SK-N-SH (cell line): ENCODE results near the gene TDP1. TPM values are rescaled to one million over a fixed set of nuclear protein-coding genes. Genes with fewer than 3 reads are reported as not detected.

ENCODE experiments used
- CTCF ChIA-PET: fragments of 300-600, 350-600 bp; formaldehyde crosslinking; extraction: SDS; loops from one replicate; lab custom pipeline; 2021; lab: Yijun Ruan, JAX
- POLR2A ChIA-PET: fragments of 350-600 bp; sonication (Branson Sonifier 250); formaldehyde crosslinking; extraction: SDS; loops from one replicate; lab custom pipeline; 2020; ENCODE audit warnings: antibody characterized with exemption, inconsistent platforms; lab: Yijun Ruan, JAX
- DNase-seq: peaks from one replicate; pipeline ENCODE4 v3.0.0; 2012
- H2AFZ ChIP-seq: fragments of 200-600 bp; sonication (generic); 2 replicates; pipeline ENCODE4 v1.8.1; 2016; ENCODE audit warnings: antibody characterized with exemption, mild to moderate bottlenecking, low read depth
- H3F3A ChIP-seq: fragments of 200-600 bp; sonication (generic); replicated peaks from 2 replicates; pipeline ENCODE3; 2016; ENCODE audit warnings: antibody characterized with exemption, mild to moderate bottlenecking; ENCODE audit not compliant: insufficient read depth
- H3K27ac ChIP-seq, 2 experiments: fragments of 200-500 bp in 1 of 2; fragments of 200-600 bp in 1 of 2; sonication (Bioruptor generic) in 1 of 2; sonication (generic), shearing (Covaris generic) in 1 of 2; 2 replicates each; pipeline versions ENCODE4 v1.5.1 to v1.6.1; 2014 to 2016; ENCODE audit warnings: low read depth in 2 of 2, inconsistent platforms in 1 of 2, low read length in 1 of 2, mild to moderate bottlenecking in 1 of 2, mixed read lengths in 1 of 2
- H3K27me3 ChIP-seq: fragments of 200-600 bp; sonication (generic), shearing (Covaris generic); 2 replicates; pipeline ENCODE4 v1.6.1; 2016; ENCODE audit warnings: mixed run types; ENCODE audit not compliant: insufficient read depth
- H3K36me3 ChIP-seq, 2 experiments: fragments of 200-500 bp in 1 of 2; fragments of 200-600 bp in 1 of 2; sonication (Bioruptor generic) in 1 of 2; sonication (generic) in 1 of 2; replicated peaks in 1 of 2; 2 replicates each; pipeline versions ENCODE3 to v1.5.1; 2014 to 2016; ENCODE audit warnings: low read length in 1 of 2, mild to moderate bottlenecking in 1 of 2; ENCODE audit not compliant: insufficient read depth in 2 of 2, control insufficient read depth in 1 of 2
- H3K4me1 ChIP-seq, 2 experiments: fragments of 200-500 bp in 1 of 2; fragments of 200-600 bp in 1 of 2; sonication (Bioruptor generic) in 1 of 2; sonication (generic), shearing (Covaris generic) in 1 of 2; 2 replicates each; pipeline versions ENCODE4 v1.5.1 to v1.6.1; 2014 to 2016; ENCODE audit warnings: low read depth in 1 of 2, low read length in 1 of 2, mixed run types in 1 of 2; ENCODE audit not compliant: insufficient read depth in 2 of 2, control insufficient read depth in 1 of 2
- H3K4me2 ChIP-seq: fragments of 200-600 bp; sonication (generic), shearing (Covaris generic); 2 replicates; pipeline ENCODE4 v1.6.1; 2017; ENCODE audit warnings: mixed run types
- H3K4me3 ChIP-seq, 2 experiments: fragments of 200-500 bp in 1 of 2; fragments of 200-600 bp in 1 of 2; sonication (Bioruptor generic) in 1 of 2; sonication (generic), shearing (Covaris generic) in 1 of 2; 2 replicates each; pipeline versions ENCODE4 v1.5.1 to v1.8.1; 2014 to 2016; ENCODE audit warnings: low read depth in 2 of 2, inconsistent platforms in 1 of 2, low read length in 1 of 2, mild to moderate bottlenecking in 1 of 2, mixed read lengths in 1 of 2, moderate library complexity in 1 of 2
- H3K79me2 ChIP-seq: fragments of 200-600 bp; sonication (generic); 2 replicates; pipeline ENCODE4 v1.8.1; 2017; ENCODE audit warnings: mild to moderate bottlenecking; ENCODE audit not compliant: insufficient read depth
- H3K9ac ChIP-seq: fragments of 200-600 bp; sonication (generic); 2 replicates; pipeline ENCODE4 v1.6.1; 2017; ENCODE audit warnings: mixed run types
- H3K9me2 ChIP-seq: fragments of 200-600 bp; sonication (generic); 2 replicates; pipeline ENCODE4 v1.6.1; 2017; ENCODE audit warnings: mixed run types
- H3K9me3 ChIP-seq: fragments of 200-600 bp; sonication (generic); 2 replicates; pipeline ENCODE4 v1.6.1; 2017; ENCODE audit warnings: mixed run types, mild to moderate bottlenecking, moderate library complexity
- H4K20me1 ChIP-seq: fragments of 200-600 bp; sonication (generic); 2 replicates; pipeline ENCODE4 v1.6.1; 2017; ENCODE audit warnings: mild to moderate bottlenecking, mixed run types; ENCODE audit not compliant: insufficient read depth
- CHD2 ChIP-seq: fragments of 150-350 bp; IDR thresholded peaks from 2 replicates; pipeline ENCODE4 v1.6.1; 2018; ENCODE audit warnings: low read length; ENCODE audit not compliant: partially characterized antibody
- EZH2phosphoT487 ChIP-seq: fragments of 200-600 bp; sonication (generic); IDR thresholded peaks from 2 replicates; pipeline ENCODE4 v1.6.1; 2017; ENCODE audit warnings: low read depth, mixed run types, mild to moderate bottlenecking, antibody characterized with exemption, moderate library complexity, borderline replicate concordance
- FOSL2 ChIP-seq: IDR thresholded peaks from 2 replicates; pipeline ENCODE4 v1.4.0; 2012; ENCODE audit warnings: low read depth, mild to moderate bottlenecking, moderate library complexity, borderline replicate concordance
- FOXM1 ChIP-seq: IDR thresholded peaks from 2 replicates; pipeline ENCODE4 v1.4.0; 2012; ENCODE audit warnings: low read depth, mild to moderate bottlenecking
- GATA2 ChIP-seq: sonication (generic); formaldehyde crosslinking; IDR thresholded peaks from 2 replicates; pipeline ENCODE4 v1.5.0; 2020; ENCODE audit warnings: mild to moderate bottlenecking, missing genetic modification reagents
- JUND ChIP-seq: IDR thresholded peaks from 2 replicates; pipeline ENCODE4 v1.4.0; 2012
- MXI1 ChIP-seq: IDR thresholded peaks from 2 replicates; pipeline ENCODE4 v1.6.1; 2012; ENCODE audit warnings: mild to moderate bottlenecking, low read depth, low read length, improper control_type of control experiment
- NRF1 ChIP-seq: IDR thresholded peaks from 2 replicates; pipeline ENCODE4 v1.6.1; 2012; ENCODE audit warnings: low read depth, mild to moderate bottlenecking, low read length
- POLR2AphosphoS5 ChIP-seq: IDR thresholded peaks from 2 replicates; pipeline ENCODE4 v1.6.1; 2012; ENCODE audit warnings: low read depth, low read length
- RAD21 ChIP-seq: IDR thresholded peaks from 2 replicates; pipeline ENCODE4 v1.6.1; 2012; ENCODE audit warnings: mild to moderate bottlenecking, low read length
- REST ChIP-seq: IDR thresholded peaks from 2 replicates; pipeline ENCODE4 v1.6.1; 2012; ENCODE audit warnings: mild to moderate bottlenecking, low read depth, low read length, moderate library complexity
- RFX5 ChIP-seq: IDR thresholded peaks from 2 replicates; pipeline ENCODE4 v1.6.1; 2012; ENCODE audit warnings: mild to moderate bottlenecking, improper control_type of control experiment, low read length
- RXRA ChIP-seq: IDR thresholded peaks from 2 replicates; pipeline ENCODE4 v1.4.0; 2012; ENCODE audit warnings: low read depth, mild to moderate bottlenecking, borderline replicate concordance
- SIN3A ChIP-seq: IDR thresholded peaks from 2 replicates; pipeline ENCODE4 v1.6.1; 2012; ENCODE audit warnings: low read depth, mild to moderate bottlenecking, low read length, moderate library complexity, borderline replicate concordance
- USF1 ChIP-seq: IDR thresholded peaks from 2 replicates; pipeline ENCODE4 v1.4.0; 2012; ENCODE audit warnings: low read depth, borderline replicate concordance
- YY1 ChIP-seq: IDR thresholded peaks from 2 replicates; pipeline ENCODE4 v1.4.0; 2012; ENCODE audit warnings: low read depth, mild to moderate bottlenecking
- ZBTB33 ChIP-seq: IDR thresholded peaks from 2 replicates; pipeline ENCODE4 v1.4.0; 2012; ENCODE audit warnings: low read depth, borderline replicate concordance
- polyA plus RNA-seq, 3 experiments: library from polyadenylated mRNA; depleted of rRNA; stranded (reverse); fragments of >200 nt; gene quantifications; 2 replicates each; pipeline ENCODE4 v1.2.3, GENCODE V29; 2012

Gene TDP1
- polyA plus RNA-seq, 1 of the 3 experiments (the other 2 are of a cell fraction): 14.5 TPM

- H3F3A ChIP-seq: no peaks in the 10 kb centered on the region
- no peak overlapping the region for H3K27ac ChIP-seq
- peaks cover 44 to 77% of the 10 kb centered on the region in 2 experiments for H3K36me3 ChIP-seq
- TF ChIP-seq FOXM1 (no peak), EZH2phosphoT487 (no peak), MXI1 (no peak), ZBTB33 (no peak), FOSL2 (no peak), SIN3A (no peak), USF1 (no peak), RFX5 (no peak), POLR2AphosphoS5 (no peak), GATA2 (CRISPR knock-in tag) (no peak), YY1 (no peak), JUND (no peak), RXRA (no peak), CHD2 (no peak), NRF1 (no peak), REST (no peak), RAD21 (no peak)
- H2AFZ ChIP-seq: no peak overlapping the region
- DNase-seq: no peak
- no peaks in the 10 kb centered on the region for H3K9me2 ChIP-seq
- H3K4me3 ChIP-seq: no peak overlapping the region
- ChIA-PET POLR2A (no interaction called here), CTCF (interaction anchor here (1.1 to 9.8 kb wide), 5 partner anchors 10 to 248 kb away, joined by 3 to 91 read pairs (median 4); no protein-coding TSS in a partner anchor)
- H3K4me2 ChIP-seq: no peak overlapping the region
- no peaks in the 10 kb centered on the region for H3K27me3 ChIP-seq
- H3K79me2 ChIP-seq: no peaks in the 10 kb centered on the region
- H3K9ac ChIP-seq: no peak overlapping the region
- peaks cover 0 to 15% of the 10 kb centered on the region in 2 experiments; a peak in 2 of 4 replicates for H3K4me1 ChIP-seq
- no peaks in the 10 kb centered on the region for H3K9me3 ChIP-seq
- no peaks in the 10 kb centered on the region for H4K20me1 ChIP-seq
Observed at GRCh38 chr14:89987161-89987475, 31.4 kb downstream of the TDP1 start.
